Activated CD8-positive, alpha-beta memory T cell treated with anti-CD3 and anti-CD28 coated beads for 48 hours (primary cell): ENCODE data around the gene C10orf88.
A peak's percentile ranks its signal among the peaks of the same experiment; 100 is the strongest.

Source experiments
- DNase-seq, 3 experiments: peaks; one replicate each; pipeline ENCODE4 v3.0.0-alpha.2; 2020; ENCODE audit warnings: low read depth in 2 of 3, low spot score in 2 of 3

Gene C10orf88, protein sequence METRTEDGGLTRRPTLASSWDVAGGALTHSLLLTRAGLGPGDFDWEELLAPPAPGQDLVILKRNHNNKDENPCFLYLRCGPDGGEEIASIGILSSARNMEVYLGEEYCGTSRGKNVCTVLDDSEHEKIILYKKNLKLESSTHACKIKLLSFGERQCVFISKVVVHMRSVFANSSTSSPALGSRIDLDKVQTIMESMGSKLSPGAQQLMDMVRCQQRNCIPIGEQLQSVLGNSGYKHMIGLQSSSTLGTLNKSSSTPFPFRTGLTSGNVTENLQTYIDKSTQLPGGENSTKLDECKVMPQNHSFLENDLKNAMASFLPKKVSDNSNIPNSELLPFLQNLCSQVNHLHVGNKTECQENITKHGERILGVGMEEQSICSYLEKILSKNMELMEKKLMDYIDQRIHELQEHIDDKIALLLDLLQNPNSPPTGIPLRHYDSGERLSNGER

GRCh38 chr10:122953902-122954730 lies at the start of gene C10orf88:
TSS of gene C10orf88 (minus strand) at chr10:122954227. CDS start at chr10:122954178, 49 bp downstream.
- DNase-seq: peak; percentile 72 to 96 (median 86)

- DNase-seq: no peak
Observed at GRCh38 chr10:123001370-123001769, 47.3 kb upstream of the C10orf88 start.

GRCh38 chr10:123000155-123000554 lies 46.1 kb upstream of the C10orf88 start:
- no peak for DNase-seq

DNA sequence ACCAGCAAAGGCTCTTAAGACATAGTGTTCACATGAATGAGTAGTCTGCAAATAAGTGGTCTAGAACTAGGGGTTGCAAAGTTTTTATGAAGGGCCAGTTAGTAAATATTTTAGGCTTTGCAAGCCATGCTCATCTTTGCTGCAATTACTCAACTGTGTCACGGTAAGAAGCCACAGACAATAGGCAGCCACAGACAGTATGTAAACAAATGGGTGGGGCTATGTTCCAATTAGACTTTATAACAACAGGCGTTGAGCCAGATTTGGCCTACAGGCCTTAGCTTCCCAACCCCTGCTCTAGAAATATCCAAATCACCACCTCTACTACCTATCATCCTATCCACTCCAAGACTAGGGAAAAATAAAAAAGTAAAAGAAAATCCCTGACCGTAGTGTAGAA lies 45.3 kb upstream of the C10orf88 start:
- no peak for DNase-seq

DNA sequence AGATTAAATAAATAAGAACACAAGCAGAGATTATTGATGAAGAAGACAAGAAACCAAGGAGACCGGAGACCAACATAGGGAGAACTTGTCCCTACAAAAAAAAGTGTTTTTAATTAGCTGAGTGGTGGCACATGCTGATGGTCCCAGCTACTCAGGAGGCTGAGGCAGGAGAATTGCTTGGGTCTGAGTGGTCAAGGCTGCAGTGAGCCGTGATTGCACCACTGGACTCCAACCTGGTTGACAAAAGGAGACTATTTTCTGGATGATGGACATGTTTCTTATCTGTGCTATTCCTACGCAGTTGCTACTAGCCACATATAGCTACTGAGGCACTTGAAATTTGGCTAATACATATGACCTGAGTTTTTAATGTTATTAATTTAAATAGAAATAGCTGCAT lies 44.9 kb upstream of the C10orf88 start:
- no peak for DNase-seq

DNA sequence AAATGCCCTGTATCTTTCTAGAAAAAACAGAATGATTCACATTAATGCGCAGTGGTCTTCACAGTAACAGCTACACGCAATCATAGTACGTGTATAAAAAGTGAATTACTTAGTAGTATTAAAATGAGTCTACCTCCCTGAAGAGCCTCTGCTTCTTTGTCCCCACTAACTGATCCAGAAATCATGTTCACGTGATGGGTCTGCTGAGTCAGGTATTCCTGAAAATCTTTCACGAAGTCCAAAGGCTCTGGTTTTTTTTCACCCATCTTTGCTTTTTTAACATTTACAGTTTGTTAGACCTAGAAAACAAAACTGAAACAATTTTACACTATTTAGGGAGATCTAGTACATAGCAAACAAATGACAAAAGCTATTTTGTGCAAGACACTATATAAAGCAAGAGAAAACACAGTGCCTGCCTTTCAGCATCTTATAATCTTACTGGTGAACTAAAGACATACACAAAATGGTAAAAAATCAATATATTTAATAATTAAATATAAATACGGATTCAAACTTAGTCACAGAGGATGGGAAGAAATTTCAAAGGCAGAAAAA lies 44.4 kb upstream of the C10orf88 start:
- DNase-seq: no peak

GRCh38 chr10:122997864-122998263 lies 43.8 kb upstream of the C10orf88 start:
- no peak for DNase-seq

GRCh38 chr10:122995936-122996335 lies 41.9 kb upstream of the C10orf88 start:
- no peak for DNase-seq

DNA sequence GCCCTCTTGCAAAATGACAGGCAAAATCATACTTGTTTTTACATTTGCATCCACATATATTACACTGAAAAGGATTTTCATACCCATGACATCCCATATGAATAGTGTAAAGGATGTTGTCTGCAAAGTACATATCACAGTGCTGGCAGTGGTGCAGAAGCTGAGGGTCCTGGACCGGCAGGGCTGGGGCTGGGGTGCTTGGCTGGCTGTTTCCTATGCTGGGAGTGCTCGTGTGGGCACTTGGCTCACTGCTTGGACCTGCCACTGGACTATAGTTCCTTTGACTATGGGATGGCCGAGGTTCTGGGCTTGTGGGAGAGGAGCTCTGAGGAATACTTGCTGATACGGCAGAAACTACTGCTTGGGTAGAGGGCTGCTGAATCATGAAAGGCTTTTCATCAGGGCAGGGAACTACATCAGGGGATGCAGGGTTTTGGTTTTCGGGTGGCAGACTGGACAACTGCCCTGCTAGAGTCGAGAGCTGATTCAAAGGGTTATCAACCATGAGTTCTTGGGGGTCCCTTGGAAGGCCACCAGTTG lies 39.8 kb upstream of the C10orf88 start:
- no peak for DNase-seq

DNA sequence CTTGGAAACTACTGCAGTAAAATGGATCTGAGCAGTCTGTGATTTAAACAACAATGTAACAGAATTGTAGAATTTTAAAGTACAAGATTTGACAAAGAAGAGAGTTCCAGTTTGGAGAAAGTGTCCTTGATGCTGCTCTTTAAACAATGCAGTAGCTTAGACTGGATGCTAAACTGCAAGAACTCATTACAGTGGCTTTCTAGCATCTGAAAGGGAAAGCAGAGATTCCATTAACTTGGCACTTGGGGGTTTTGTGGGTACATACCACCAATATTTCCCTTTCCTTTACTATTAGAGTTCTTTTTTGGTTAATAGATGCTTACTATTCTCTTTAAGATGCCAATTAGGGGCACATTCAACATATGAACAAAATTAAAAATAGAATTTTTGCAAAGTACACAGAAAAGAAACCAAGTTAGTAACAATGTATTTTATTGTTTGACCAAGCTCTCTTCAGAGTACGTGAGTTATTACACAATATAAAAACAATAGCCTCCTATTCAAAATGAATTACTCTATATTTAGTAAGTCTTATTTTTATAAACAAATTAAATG lies 38.1 kb upstream of the C10orf88 start:
- DNase-seq: no peak

DNA sequence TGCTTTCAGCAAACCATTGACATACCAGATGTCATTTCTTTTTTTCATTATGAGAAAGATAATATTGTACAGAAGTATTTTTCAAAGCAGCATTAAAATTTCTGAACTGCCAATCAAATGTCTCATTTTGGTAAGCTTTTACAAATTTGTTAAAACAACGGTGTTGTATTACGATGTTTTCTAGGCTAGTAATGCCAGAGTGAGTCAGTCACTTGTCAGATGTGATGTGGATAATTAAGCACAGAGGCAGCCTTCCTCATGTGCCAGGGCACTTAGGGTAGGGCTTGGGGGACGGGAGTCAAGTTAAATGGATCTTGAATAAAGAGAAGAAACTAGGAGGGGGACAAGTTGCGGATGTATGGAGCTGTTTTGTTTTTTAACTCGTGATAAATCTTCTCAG lies 36.3 kb upstream of the C10orf88 start:
- DNase-seq: no peak

DNA sequence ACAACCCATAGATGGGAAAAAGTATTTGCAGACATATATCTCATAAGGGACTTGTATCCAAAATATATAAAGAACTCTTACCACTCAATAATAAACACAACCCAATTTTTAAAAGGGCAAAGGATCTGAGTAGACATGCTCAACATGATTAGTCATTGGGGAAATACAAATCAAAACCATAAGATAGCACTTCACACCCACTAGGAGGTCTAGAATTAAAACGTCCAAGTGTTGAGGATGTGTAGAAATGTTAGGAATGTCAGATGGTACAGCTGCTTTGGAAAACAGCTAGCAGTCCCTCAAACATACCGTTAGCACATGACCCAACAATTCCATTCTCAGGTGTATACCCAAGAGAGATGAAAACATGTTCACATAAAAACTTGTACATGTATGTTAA lies 34.5 kb upstream of the C10orf88 start:
- DNase-seq: no peak

- no peak for DNase-seq
Observed at GRCh38 chr10:122986335-122986734, 32.3 kb upstream of the C10orf88 start.

GRCh38 chr10:122984708-122985107 lies 30.7 kb upstream of the C10orf88 start:
- no peak for DNase-seq

DNA sequence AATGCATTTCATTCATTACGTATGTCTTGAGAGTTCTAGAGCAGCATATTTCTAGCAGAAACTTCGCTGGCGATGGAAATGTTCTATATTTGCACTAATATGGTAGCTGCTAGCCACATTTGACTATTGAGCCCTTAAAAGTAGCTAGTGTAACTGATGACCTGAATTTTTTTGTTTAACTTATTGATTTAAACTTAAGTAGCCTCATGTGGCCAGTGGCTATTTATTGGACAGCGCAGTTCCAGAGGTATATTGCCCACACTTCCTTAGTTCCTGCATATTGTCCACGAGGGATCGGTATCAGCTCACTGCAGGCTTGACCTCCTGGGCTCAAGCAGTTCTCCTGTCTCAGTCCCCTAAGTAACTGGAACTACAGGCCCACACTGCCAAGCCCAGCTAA lies 29.9 kb upstream of the C10orf88 start:
- no peak for DNase-seq

DNA sequence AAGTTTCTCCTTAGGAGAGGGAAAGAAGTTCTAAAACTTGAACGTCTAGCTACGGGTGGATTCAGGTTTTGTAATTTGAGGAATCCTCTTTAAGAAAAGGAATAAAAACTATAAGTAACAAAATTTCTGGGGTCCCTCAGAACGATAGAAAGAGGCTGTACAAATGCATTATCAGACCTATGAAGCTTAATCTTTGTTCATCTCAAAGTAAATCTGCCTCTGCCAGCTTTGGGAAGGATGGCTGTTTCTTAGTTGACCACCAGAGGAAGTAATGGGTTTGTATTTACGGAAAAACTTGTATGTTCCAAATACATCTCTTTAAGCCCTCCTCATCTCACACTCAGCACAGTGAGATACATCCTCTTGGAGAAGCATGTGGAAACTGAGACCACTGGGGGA lies 27.0 kb upstream of the C10orf88 start:
- no peak for DNase-seq

GRCh38 chr10:122980209-122981065 lies 26.4 kb upstream of the C10orf88 start, which contains the start of gene PSTK:
TSS of gene PSTK (plus strand) at chr10:122980401. CDS start at chr10:122980480, 79 bp downstream.
- DNase-seq: peak; percentile 75 to 84 (median 84)

- DNase-seq: no peak
Observed at GRCh38 chr10:122974543-122975064, 20.6 kb upstream of the C10orf88 start.

GRCh38 chr10:122974023-122974422 lies 20.0 kb upstream of the C10orf88 start:
- no peak for DNase-seq

DNA sequence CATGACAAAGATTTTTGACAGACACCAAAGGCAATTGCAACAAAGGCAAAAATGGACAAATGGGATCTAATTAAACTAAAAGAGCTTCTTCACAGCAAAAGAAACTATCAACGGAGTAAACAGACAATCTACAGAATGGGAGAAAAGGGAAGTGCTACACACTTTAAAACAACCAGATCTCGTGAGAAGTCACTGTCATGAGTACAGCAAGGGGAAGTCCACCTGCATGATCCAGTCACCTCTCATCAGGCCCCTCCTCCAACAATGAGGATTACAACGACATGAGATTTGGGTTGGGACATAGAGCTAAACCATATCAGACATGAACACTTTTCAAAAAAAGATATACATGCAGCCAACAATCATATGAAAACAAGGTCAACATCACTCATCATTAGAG lies 14.7 kb upstream of the C10orf88 start:
- no peak for DNase-seq
